HL-60 (cell line): Measurements from ENCODE around the gene NRAP.

Source experiments
- DNase-seq, 2 experiments: peaks; one replicate each; pipeline ENCODE4 v3.0.0-alpha.2; 2010 to 2020; ENCODE audit warnings: low read depth in 1 of 2, low spot score in 1 of 2
- H3K27ac ChIP-seq: fragments of 250-450 bp; sonication (Bioruptor Pico); replicated peaks from 2 replicates; pipeline ENCODE4 v1.5.1; 2020; ENCODE audit warnings: mild to moderate bottlenecking, moderate library complexity
- H3K27me3 ChIP-seq: fragments of 250-450 bp; sonication (Bioruptor Pico); 2 replicates; pipeline ENCODE4 v1.5.1; 2021; ENCODE audit warnings: mild to moderate bottlenecking, moderate library complexity; ENCODE audit not compliant: insufficient read depth, poor library complexity, severe bottlenecking
- H3K4me3 ChIP-seq: replicated peaks from 2 replicates; pipeline ENCODE4 v1.5.1; 2011; ENCODE audit warnings: mild to moderate bottlenecking, control low read depth, low read length; ENCODE audit not compliant: insufficient read depth
- GABPA ChIP-seq: IDR thresholded peaks from 2 replicates; pipeline ENCODE4 v1.6.1; 2012; ENCODE audit warnings: low read depth
- POLR2AphosphoS5 ChIP-seq: IDR thresholded peaks from 2 replicates; pipeline ENCODE4 v1.6.1; 2012; ENCODE audit warnings: low read depth
- SPI1 ChIP-seq: IDR thresholded peaks from 2 replicates; pipeline ENCODE4 v1.6.1; 2012; ENCODE audit warnings: low read depth, mild to moderate bottlenecking, borderline replicate concordance
- TF ChIP-seq, protein P1 (sequence below): IDR thresholded peaks from 2 replicates; pipeline ENCODE4 v1.6.1; 2012; ENCODE audit warnings: low read depth; ENCODE audit not compliant: insufficient replicate concordance
- TF ChIP-seq, protein P2 (sequence below): IDR thresholded peaks from one replicate; pipeline ENCODE4 v1.5.1; 2011; ENCODE audit warnings: low read length, control low read depth, inconsistent platforms; ENCODE audit not compliant: insufficient read depth

NRAP gene

DNA sequence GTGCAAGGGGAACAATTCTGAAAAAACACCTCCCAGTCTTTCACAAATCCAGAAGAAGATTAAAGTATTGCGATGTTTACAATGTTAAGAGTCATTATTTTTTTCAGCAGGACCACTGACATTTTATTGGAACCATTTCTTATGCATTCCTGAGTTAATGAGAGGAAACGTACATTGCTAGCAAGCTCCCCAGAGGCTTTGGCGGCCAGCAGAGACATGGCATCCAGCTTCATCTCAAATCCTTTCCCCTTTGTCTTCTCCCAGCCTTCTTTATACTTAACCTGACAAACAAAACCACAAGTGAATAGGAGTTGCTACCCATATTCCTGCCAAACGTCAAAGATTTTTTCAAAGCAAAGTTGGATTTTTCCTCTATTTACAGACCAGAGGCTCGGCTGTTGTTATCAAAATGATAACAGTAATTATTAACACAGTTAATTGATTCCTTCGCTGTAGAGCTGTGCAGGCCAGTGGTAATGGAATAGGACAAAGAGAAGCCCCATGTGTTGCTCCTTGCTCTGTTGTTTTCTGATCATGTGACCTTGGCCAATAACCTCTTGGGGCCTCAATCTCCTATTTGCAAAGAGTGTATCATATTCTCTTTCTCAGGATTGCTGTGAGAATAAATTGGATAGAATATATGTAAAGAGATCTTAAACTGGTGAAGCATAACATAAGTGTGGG lies 32.0 kb downstream of the NRAP start:
- Histone ChIP-seq H3K27ac (no peak overlapping the region), H3K27me3 (peaks cover 2% of the 10 kb centered on the region), H3K4me3 (no peak overlapping the region)
- DNase-seq = no peak
- TF ChIP-seq POLR2AphosphoS5 (no peak), SPI1 (no peak), GABPA (no peak)
- TF ChIP-seq, protein P1, sequence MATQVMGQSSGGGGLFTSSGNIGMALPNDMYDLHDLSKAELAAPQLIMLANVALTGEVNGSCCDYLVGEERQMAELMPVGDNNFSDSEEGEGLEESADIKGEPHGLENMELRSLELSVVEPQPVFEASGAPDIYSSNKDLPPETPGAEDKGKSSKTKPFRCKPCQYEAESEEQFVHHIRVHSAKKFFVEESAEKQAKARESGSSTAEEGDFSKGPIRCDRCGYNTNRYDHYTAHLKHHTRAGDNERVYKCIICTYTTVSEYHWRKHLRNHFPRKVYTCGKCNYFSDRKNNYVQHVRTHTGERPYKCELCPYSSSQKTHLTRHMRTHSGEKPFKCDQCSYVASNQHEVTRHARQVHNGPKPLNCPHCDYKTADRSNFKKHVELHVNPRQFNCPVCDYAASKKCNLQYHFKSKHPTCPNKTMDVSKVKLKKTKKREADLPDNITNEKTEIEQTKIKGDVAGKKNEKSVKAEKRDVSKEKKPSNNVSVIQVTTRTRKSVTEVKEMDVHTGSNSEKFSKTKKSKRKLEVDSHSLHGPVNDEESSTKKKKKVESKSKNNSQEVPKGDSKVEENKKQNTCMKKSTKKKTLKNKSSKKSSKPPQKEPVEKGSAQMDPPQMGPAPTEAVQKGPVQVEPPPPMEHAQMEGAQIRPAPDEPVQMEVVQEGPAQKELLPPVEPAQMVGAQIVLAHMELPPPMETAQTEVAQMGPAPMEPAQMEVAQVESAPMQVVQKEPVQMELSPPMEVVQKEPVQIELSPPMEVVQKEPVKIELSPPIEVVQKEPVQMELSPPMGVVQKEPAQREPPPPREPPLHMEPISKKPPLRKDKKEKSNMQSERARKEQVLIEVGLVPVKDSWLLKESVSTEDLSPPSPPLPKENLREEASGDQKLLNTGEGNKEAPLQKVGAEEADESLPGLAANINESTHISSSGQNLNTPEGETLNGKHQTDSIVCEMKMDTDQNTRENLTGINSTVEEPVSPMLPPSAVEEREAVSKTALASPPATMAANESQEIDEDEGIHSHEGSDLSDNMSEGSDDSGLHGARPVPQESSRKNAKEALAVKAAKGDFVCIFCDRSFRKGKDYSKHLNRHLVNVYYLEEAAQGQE = no peak
- TF ChIP-seq, protein P2, sequence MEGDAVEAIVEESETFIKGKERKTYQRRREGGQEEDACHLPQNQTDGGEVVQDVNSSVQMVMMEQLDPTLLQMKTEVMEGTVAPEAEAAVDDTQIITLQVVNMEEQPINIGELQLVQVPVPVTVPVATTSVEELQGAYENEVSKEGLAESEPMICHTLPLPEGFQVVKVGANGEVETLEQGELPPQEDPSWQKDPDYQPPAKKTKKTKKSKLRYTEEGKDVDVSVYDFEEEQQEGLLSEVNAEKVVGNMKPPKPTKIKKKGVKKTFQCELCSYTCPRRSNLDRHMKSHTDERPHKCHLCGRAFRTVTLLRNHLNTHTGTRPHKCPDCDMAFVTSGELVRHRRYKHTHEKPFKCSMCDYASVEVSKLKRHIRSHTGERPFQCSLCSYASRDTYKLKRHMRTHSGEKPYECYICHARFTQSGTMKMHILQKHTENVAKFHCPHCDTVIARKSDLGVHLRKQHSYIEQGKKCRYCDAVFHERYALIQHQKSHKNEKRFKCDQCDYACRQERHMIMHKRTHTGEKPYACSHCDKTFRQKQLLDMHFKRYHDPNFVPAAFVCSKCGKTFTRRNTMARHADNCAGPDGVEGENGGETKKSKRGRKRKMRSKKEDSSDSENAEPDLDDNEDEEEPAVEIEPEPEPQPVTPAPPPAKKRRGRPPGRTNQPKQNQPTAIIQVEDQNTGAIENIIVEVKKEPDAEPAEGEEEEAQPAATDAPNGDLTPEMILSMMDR = no peak

GRCh38 chr10:113630929-113631533 lies 32.8 kb downstream of the NRAP start:
- no peak for DNase-seq
- Histone ChIP-seq H3K27me3 (peaks cover 2% of the 10 kb centered on the region), H3K27ac (no peak overlapping the region), H3K4me3 (no peak overlapping the region)
- TF ChIP-seq, protein P2 = no peak
- TF ChIP-seq SPI1 (no peak), GABPA (no peak), POLR2AphosphoS5 (no peak)
- TF ChIP-seq, protein P1 = no peak

- Histone ChIP-seq H3K27ac (no peak overlapping the region), H3K4me3 (no peak overlapping the region), H3K27me3 (peaks cover 2% of the 10 kb centered on the region)
- no peak for DNase-seq
- TF ChIP-seq SPI1 = no peak
- no peak for TF ChIP-seq GABPA
- TF ChIP-seq, protein P1 = no peak
Observed at GRCh38 chr10:113628607-113629153, 35.2 kb downstream of the NRAP start.
